ENCODE data around the gene LRRTM1. TPM values are rescaled to one million over a fixed set of nuclear protein-coding genes. Genes with fewer than 3 reads are reported as not detected.

LRRTM1 gene
- polyA plus RNA-seq, 1 of the 3 experiments (the other 2 are of a cell fraction): 1.6 TPM

- Histone ChIP-seq H3F3A (replicated peaks; ENCODE audit: insufficient read depth) (no peaks in the 10 kb centered on the region), H3K9ac (no peak overlapping the region), H3K79me2 (ENCODE audit: insufficient read depth) (no peaks in the 10 kb centered on the region), H3K4me2 (peak overlapping the region; percentile 80), H2AFZ (ENCODE audit: low read depth) (peak overlapping the region; percentile 81; the same call in 1 of the 2 replicates), H3K27me3 (ENCODE audit: insufficient read depth) (peaks cover 32% of the 10 kb centered on the region), H3K27ac (ENCODE audit: low read depth in 2 of 2, low read length in 1 of 2) (no peak overlapping the region), H3K9me2 (no peaks in the 10 kb centered on the region), H4K20me1 (ENCODE audit: insufficient read depth) (no peaks in the 10 kb centered on the region), H3K9me3 (no peaks in the 10 kb centered on the region), H3K4me1 (ENCODE audit: control insufficient read depth in 1 of 2, insufficient read depth in 2 of 2, low read depth in 1 of 2, low read length in 1 of 2) (peaks cover 0 to 24% of the 10 kb centered on the region in 2 experiments; a peak in 1 of 4 replicates), H3K4me3 (ENCODE audit: low read depth in 2 of 2, low read length in 1 of 2) (peak overlapping the region; percentile 51 to 57), H3K36me3 (replicated peaks in 1 of 2; ENCODE audit: control insufficient read depth in 1 of 2, insufficient read depth in 2 of 2, low read length in 1 of 2) (no peaks in the 10 kb centered on the region)
- no peak for TF ChIP-seq GABPA (IDR thresholded peaks at IDR 0.05; ENCODE audit: low read depth)
- TF ChIP-seq GATA2 (CRISPR knock-in tag; IDR thresholded peaks at IDR 0.05): peak; percentile 31; the same call in 1 of the 2 replicates
- ChIA-PET CTCF (interaction anchor here (0.7 to 3.3 kb wide), 8 partner anchors 15 to 230 kb away, joined by 3 to 12 read pairs (median 4); no protein-coding TSS in a partner anchor), POLR2A (no interaction called here)
- WGBS (ENCODE audit: low lambda C conversion rate): 28% methylated on average over 29 of the region's 64 CpGs
- peak; percentile 72 for DNase-seq
Measured at GRCh38 chr2:80303006-80303908, 1.3 kb downstream of the LRRTM1 start.

GRCh38 chr2:80302314-80303005 is 2.1 kb downstream of the LRRTM1 start:
- POLR2A ChIA-PET: no interaction called here
- H4K20me1 ChIP-seq (ENCODE audit: insufficient read depth): no peaks in the 10 kb centered on the region
- no peaks in the 10 kb centered on the region for H3F3A ChIP-seq (replicated peaks; ENCODE audit: insufficient read depth)
- H3K9me2 ChIP-seq: no peaks in the 10 kb centered on the region
- peaks cover 32% of the 10 kb centered on the region for H3K27me3 ChIP-seq (ENCODE audit: insufficient read depth)
- H2AFZ ChIP-seq (ENCODE audit: low read depth): no peak overlapping the region
- no peaks in the 10 kb centered on the region for H3K79me2 ChIP-seq (ENCODE audit: insufficient read depth)
- DNase-seq: peak; percentile 42
- H3K27ac ChIP-seq (ENCODE audit: low read depth in 2 of 2, low read length in 1 of 2): no peak overlapping the region
- peaks cover 0 to 24% of the 10 kb centered on the region in 2 experiments; a peak in 1 of 4 replicates for H3K4me1 ChIP-seq (ENCODE audit: control insufficient read depth in 1 of 2, insufficient read depth in 2 of 2, low read depth in 1 of 2, low read length in 1 of 2)
- peak overlapping the region in 1 of 2 experiments; percentile 9; a peak in 1 of 4 replicates for H3K4me3 ChIP-seq (ENCODE audit: low read depth in 2 of 2, low read length in 1 of 2)
- H3K9me3 ChIP-seq: no peaks in the 10 kb centered on the region
- WGBS (ENCODE audit: low lambda C conversion rate): 50% methylated on average over 17 of the region's 50 CpGs
- TF ChIP-seq SMC3 (IDR thresholded peaks at IDR 0.05; ENCODE audit: low read depth, low read length) (no peak), CTCF (IDR thresholded peaks at IDR 0.05) (no peak), RFX5 (IDR thresholded peaks at IDR 0.05; ENCODE audit: low read length) (no peak)
- H3K9ac ChIP-seq: no peak overlapping the region
- no peak overlapping the region for H3K4me2 ChIP-seq
- CTCF ChIA-PET: interaction anchor here (0.7 to 3.3 kb wide), 7 partner anchors 14 to 229 kb away, joined by 3 to 12 read pairs (median 4); no protein-coding TSS in a partner anchor
- H3K36me3 ChIP-seq (replicated peaks in 1 of 2; ENCODE audit: control insufficient read depth in 1 of 2, insufficient read depth in 2 of 2, low read length in 1 of 2): no peaks in the 10 kb centered on the region

- no peaks in the 10 kb centered on the region for H3K9me2 ChIP-seq
- ChIA-PET CTCF (interaction anchor here (1.4 kb wide), 1 partner anchor 63 kb away, joined by 5 read pairs; no protein-coding TSS in a partner anchor), POLR2A (no interaction called here)
- H4K20me1 ChIP-seq (ENCODE audit: insufficient read depth): no peaks in the 10 kb centered on the region
- no peak overlapping the region for H2AFZ ChIP-seq (ENCODE audit: low read depth)
- no peaks in the 10 kb centered on the region for H3K9me3 ChIP-seq
- no peaks in the 10 kb centered on the region for H3K79me2 ChIP-seq (ENCODE audit: insufficient read depth)
- H3K9ac ChIP-seq: no peak overlapping the region
- peaks cover 32% of the 10 kb centered on the region for H3K27me3 ChIP-seq (ENCODE audit: insufficient read depth)
- H3K4me1 ChIP-seq (ENCODE audit: control insufficient read depth in 1 of 2, insufficient read depth in 2 of 2, low read depth in 1 of 2, low read length in 1 of 2): peaks cover 0 to 24% of the 10 kb centered on the region in 2 experiments; a peak in 1 of 4 replicates
- no peak overlapping the region for H3K4me2 ChIP-seq
- no peaks in the 10 kb centered on the region for H3F3A ChIP-seq (replicated peaks; ENCODE audit: insufficient read depth)
- H3K4me3 ChIP-seq (ENCODE audit: low read depth in 2 of 2, low read length in 1 of 2): no peak overlapping the region
- WGBS (ENCODE audit: low lambda C conversion rate): 81% methylated on average over 12 of the region's 12 CpGs
- no peak overlapping the region for H3K27ac ChIP-seq (ENCODE audit: low read depth in 2 of 2, low read length in 1 of 2)
- no peaks in the 10 kb centered on the region for H3K36me3 ChIP-seq (replicated peaks in 1 of 2; ENCODE audit: control insufficient read depth in 1 of 2, insufficient read depth in 2 of 2, low read length in 1 of 2)
- TF ChIP-seq TCF12 (IDR thresholded peaks at IDR 0.05): no peak
- TF ChIP-seq GATA2 (CRISPR knock-in tag; IDR thresholded peaks at IDR 0.05): no peak
- TF ChIP-seq YY1 (IDR thresholded peaks at IDR 0.05; ENCODE audit: low read depth): no peak
- TF ChIP-seq MXI1 (IDR thresholded peaks at IDR 0.05; ENCODE audit: low read depth, low read length): no peak
- TF ChIP-seq ELF1 (IDR thresholded peaks at IDR 0.05): no peak
- no peak for TF ChIP-seq FOSL2 (IDR thresholded peaks at IDR 0.05; ENCODE audit: borderline replicate concordance, low read depth)
- no peak for TF ChIP-seq TEAD4 (IDR thresholded peaks at IDR 0.05; ENCODE audit: borderline replicate concordance, insufficient read depth)
- DNase-seq: no peak
Measured at GRCh38 chr2:80302001-80302313, 2.6 kb downstream of the LRRTM1 start.

Measured in SK-N-SH (cell line).